Stimulated activated naive B cell treated with anti-CD40 and anti-IgM and Interleukin-4, amounts not matched to agents 10 μg/mL and 1 μg/mL and 100 μg/mL, for 72 hours (primary cell): ENCODE data around the gene PHF19.

Experiments
- ATAC-seq, 2 donors: fragments of 150-1000 bp; cut with Tn5 transposase; replicated peaks; 2 replicates each; pipeline ENCODE4 v1.10.0; 2021; ENCODE audit warnings: moderate library complexity in 1 of 2
- DNase-seq: peaks from one replicate; pipeline ENCODE4 v3.0.0; 2021
- H3K27ac Mint-ChIP-seq: one replicate; pipeline ENCODE4 v1.8.0; 2022; ENCODE audit warnings: mild to moderate bottlenecking, mixed read lengths
- H3K27me3 Mint-ChIP-seq, 2 donors: one replicate each; pipeline ENCODE4 v1.8.0; 2022; ENCODE audit warnings: mixed read lengths in 2 of 2
- H3K36me3 Mint-ChIP-seq, 2 donors: one replicate each; pipeline ENCODE4 v1.8.0; 2022; ENCODE audit warnings: mixed read lengths in 2 of 2, mild to moderate bottlenecking in 1 of 2
- H3K4me1 Mint-ChIP-seq, 2 donors: one replicate each; pipeline ENCODE4 v1.8.0; 2022; ENCODE audit warnings: mixed read lengths in 2 of 2, mild to moderate bottlenecking in 1 of 2
- H3K4me3 Mint-ChIP-seq, 2 donors: one replicate each; pipeline ENCODE4 v1.8.0; 2022; ENCODE audit warnings: mild to moderate bottlenecking in 2 of 2, mixed read lengths in 2 of 2, moderate library complexity in 1 of 2
- H3K9me3 Mint-ChIP-seq, 2 donors: one replicate each; pipeline ENCODE4 v1.8.0; 2022; ENCODE audit warnings: mixed read lengths in 2 of 2, mild to moderate bottlenecking in 1 of 2

The PHF19 gene

GRCh38 chr9:120832807-120833206 is 44.2 kb downstream of the PHF19 start:
- H3K4me3 Mint-ChIP-seq, result no peak overlapping the region
- ATAC-seq (no peak), DNase-seq (no peak)
- no peaks in the 10 kb centered on the region for H3K27me3 Mint-ChIP-seq
- no peaks in the 10 kb centered on the region for H3K9me3 Mint-ChIP-seq
- peaks cover 33 to 56% of the 10 kb centered on the region in 2 donors for H3K36me3 Mint-ChIP-seq
- H3K4me1 Mint-ChIP-seq, result peaks cover 0 to 7% of the 10 kb centered on the region in 2 donors
- no peak overlapping the region for H3K27ac Mint-ChIP-seq

- DNase-seq (no peak), ATAC-seq (no peak)
- Mint-ChIP-seq H3K4me3 (no peak overlapping the region), H3K27me3 (no peaks in the 10 kb centered on the region), H3K4me1 (peaks cover 0 to 5% of the 10 kb centered on the region in 2 donors), H3K9me3 (no peaks in the 10 kb centered on the region), H3K27ac (no peak overlapping the region), H3K36me3 (peaks cover 40 to 63% of the 10 kb centered on the region in 2 donors)
These were observed 46.1 kb downstream of the PHF19 start for GRCh38 chr9:120830865-120831264.

- Mint-ChIP-seq H3K4me3 (no peak overlapping the region), H3K9me3 (no peaks in the 10 kb centered on the region), H3K36me3 (peaks cover 39 to 66% of the 10 kb centered on the region in 2 donors), H3K4me1 (peaks cover 0 to 5% of the 10 kb centered on the region in 2 donors), H3K27ac (no peak overlapping the region), H3K27me3 (no peaks in the 10 kb centered on the region)
- DNase-seq, result no peak
- ATAC-seq, result no peak
These were observed 46.8 kb downstream of the PHF19 start for GRCh38 chr9:120830151-120830550.

- peaks cover 0 to 5% of the 10 kb centered on the region in 2 donors for H3K4me1 Mint-ChIP-seq
- no peak for ATAC-seq
- no peaks in the 10 kb centered on the region for H3K27me3 Mint-ChIP-seq
- H3K27ac Mint-ChIP-seq, result no peak overlapping the region
- H3K4me3 Mint-ChIP-seq, result no peak overlapping the region
- H3K36me3 Mint-ChIP-seq, result peaks cover 40 to 67% of the 10 kb centered on the region in 2 donors
- no peak for DNase-seq
- no peaks in the 10 kb centered on the region for H3K9me3 Mint-ChIP-seq
These were observed 47.3 kb downstream of the PHF19 start for GRCh38 chr9:120829650-120830049.

GRCh38 chr9:120820095-120820494 is 56.9 kb downstream of the PHF19 start:
- H3K27me3 Mint-ChIP-seq, result no peaks in the 10 kb centered on the region
- H3K9me3 Mint-ChIP-seq, result no peaks in the 10 kb centered on the region
- peaks cover 0 to 1% of the 10 kb centered on the region in 2 donors for H3K4me1 Mint-ChIP-seq
- H3K27ac Mint-ChIP-seq, result no peak overlapping the region
- ATAC-seq, result no peak
- peaks cover 42 to 67% of the 10 kb centered on the region in 2 donors for H3K36me3 Mint-ChIP-seq
- no peak for DNase-seq
- H3K4me3 Mint-ChIP-seq, result no peak overlapping the region

GRCh38 chr9:120818595-120818994 is 58.4 kb downstream of the PHF19 start:
- Mint-ChIP-seq H3K27ac (no peak overlapping the region), H3K9me3 (no peaks in the 10 kb centered on the region), H3K4me1 (peaks cover under 1 to 1% of the 10 kb centered on the region in 2 donors), H3K36me3 (peaks cover 37 to 61% of the 10 kb centered on the region in 2 donors), H3K27me3 (no peaks in the 10 kb centered on the region), H3K4me3 (no peak overlapping the region)
- DNase-seq (no peak), ATAC-seq (no peak)

GRCh38 chr9:120815075-120815474 is 61.9 kb downstream of the PHF19 start:
- Mint-ChIP-seq H3K4me3 (no peak overlapping the region), H3K36me3 (peaks cover 40 to 65% of the 10 kb centered on the region in 2 donors), H3K27me3 (no peaks in the 10 kb centered on the region), H3K9me3 (peaks cover 0 to 4% of the 10 kb centered on the region in 2 donors), H3K27ac (no peak overlapping the region), H3K4me1 (peaks cover 5 to 11% of the 10 kb centered on the region in 2 donors)
- no peak for ATAC-seq
- DNase-seq, result no peak

- DNase-seq (no peak), ATAC-seq (no peak)
- H3K4me3 Mint-ChIP-seq, result no peak overlapping the region
- peaks cover 18 to 26% of the 10 kb centered on the region in 2 donors for H3K9me3 Mint-ChIP-seq
- peaks cover 4 to 11% of the 10 kb centered on the region in 2 donors for H3K4me1 Mint-ChIP-seq
- H3K27me3 Mint-ChIP-seq, result no peaks in the 10 kb centered on the region
- peaks cover 40 to 61% of the 10 kb centered on the region in 2 donors for H3K36me3 Mint-ChIP-seq
- H3K27ac Mint-ChIP-seq, result no peak overlapping the region
These were observed 68.1 kb downstream of the PHF19 start for GRCh38 chr9:120808931-120809330.

GRCh38 chr9:120807607-120808379 is 69.2 kb downstream of the PHF19 start:
- peaks cover 2 to 4% of the 10 kb centered on the region in 2 donors for H3K4me1 Mint-ChIP-seq
- no peak for ATAC-seq
- no peaks in the 10 kb centered on the region for H3K27me3 Mint-ChIP-seq
- no peak overlapping the region for H3K27ac Mint-ChIP-seq
- H3K36me3 Mint-ChIP-seq, result peaks cover 37 to 61% of the 10 kb centered on the region in 2 donors
- DNase-seq, result no peak
- no peak overlapping the region for H3K4me3 Mint-ChIP-seq
- H3K9me3 Mint-ChIP-seq, result peaks cover 18 to 28% of the 10 kb centered on the region in 2 donors
